NOMO-1 treated with dmso at 0.1 percent for 144 hours (cell line): Measurements from ENCODE around the gene PTCH2.
A peak's percentile ranks its signal among the peaks of the same experiment; 100 is the strongest.
"Not testable (repeated sequence)": the region's sequence is repeated elsewhere in the genome, so short reads cannot be mapped to it uniquely, and the experiment has no call there.

Experiments
- DNase-seq: peaks from one replicate; lab custom pipeline; 2025; ENCODE audit not compliant: unreplicated experiment; lab: John Stamatoyannopoulos, UW

PTCH2 gene

GRCh38 chr1:44803062-44803311 is 40.1 kb downstream of the PTCH2 start:
- DNase-seq: no peak

GRCh38 chr1:44802306-44803061 is 40.6 kb downstream of the PTCH2 start:
- no peak for DNase-seq

- no peak for DNase-seq
Observed at GRCh38 chr1:44801491-44802305, 41.4 kb downstream of the PTCH2 start.

- peak; percentile 97 for DNase-seq
Observed at GRCh38 chr1:44799770-44800584, 43.1 kb downstream of the PTCH2 start, which contains the start of gene PLK3. Gene PLK3, plus strand, starts transcription at chr1:44800377. Its CDS starts 87 bp downstream, at chr1:44800464.

- no peak for DNase-seq
Observed at GRCh38 chr1:44798481-44799365, 44.3 kb downstream of the PTCH2 start.

- not testable (repeated sequence) for DNase-seq
Observed at GRCh38 chr1:44797886-44798285, 45.2 kb downstream of the PTCH2 start.

- no peak for DNase-seq
Observed at GRCh38 chr1:44792736-44793502, 50.1 kb downstream of the PTCH2 start.

- DNase-seq: no peak
Observed at GRCh38 chr1:44790968-44791801, 51.9 kb downstream of the PTCH2 start.

- no peak for DNase-seq
Observed at GRCh38 chr1:44788120-44788860, 54.8 kb downstream of the PTCH2 start, which contains the start of gene BEST4. Gene BEST4, minus strand, starts transcription at chr1:44788170. Its CDS starts 465 bp downstream, at chr1:44787705.

GRCh38 chr1:44787506-44787905 is 55.5 kb downstream of the PTCH2 start:
- no peak for DNase-seq

- DNase-seq: no peak
Observed at GRCh38 chr1:44786841-44787426, 56.1 kb downstream of the PTCH2 start.

- peak; percentile 61 for DNase-seq
Observed at GRCh38 chr1:44786138-44786840, 56.8 kb downstream of the PTCH2 start.

- DNase-seq: no peak
Observed at GRCh38 chr1:44785501-44786137, 57.4 kb downstream of the PTCH2 start.

- no peak for DNase-seq
Observed at GRCh38 chr1:44785029-44785380, 58.0 kb downstream of the PTCH2 start.

GRCh38 chr1:44784094-44785028 is 58.7 kb downstream of the PTCH2 start:
- no peak for DNase-seq

GRCh38 chr1:44783697-44784093 is 59.4 kb downstream of the PTCH2 start:
- DNase-seq: no peak
